ENCODE measurements around the gene INVS.
"Not testable (repeated sequence)": the region's sequence is repeated elsewhere in the genome, so short reads cannot be mapped to it uniquely, and the experiment has no call there.

INVS gene

GRCh38 chr9:100228352-100228869, 129.4 kb downstream of the INVS start:
- H3K4me1 ChIP-seq (ENCODE audit: control insufficient read depth, insufficient read depth, low read length) = no peaks in the 10 kb centered on the region
- H3K36me3 ChIP-seq (ENCODE audit: control insufficient read depth, insufficient read depth, low read length, severe bottlenecking) = peaks cover 11% of the 10 kb centered on the region
- no peak overlapping the region for H3K9ac ChIP-seq (ENCODE audit: low read length)
- H3K27me3 ChIP-seq (replicated peaks; ENCODE audit: control insufficient read depth, insufficient read depth, low read length) = no peaks in the 10 kb centered on the region
- no peak overlapping the region for H3K4me3 ChIP-seq (ENCODE audit: low read length)
- DNase-seq (ENCODE audit: low read depth) = no peak
- H3K9me3 ChIP-seq (ENCODE audit: control insufficient read depth, low read length) = no peaks in the 10 kb centered on the region

DNA sequence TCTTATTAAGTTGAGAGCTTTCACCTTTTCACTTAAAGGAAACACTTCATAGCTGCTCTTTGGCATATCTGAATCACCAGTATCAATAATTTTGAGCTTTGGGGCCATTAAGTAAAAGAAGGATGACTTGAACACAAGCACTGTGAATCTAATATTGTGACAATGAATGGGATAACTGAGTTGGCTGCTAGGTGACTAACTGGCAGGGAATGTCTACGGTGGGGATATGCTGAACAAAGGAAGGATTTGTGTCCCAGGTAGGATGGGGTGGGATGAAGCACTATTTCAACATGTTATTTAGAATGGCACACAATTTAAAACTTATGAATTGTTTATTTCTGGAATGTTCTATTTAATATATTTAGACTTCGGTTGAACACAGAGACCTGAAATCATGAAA, 130.1 kb downstream of the INVS start:
- no peaks in the 10 kb centered on the region for H3K27me3 ChIP-seq (replicated peaks; ENCODE audit: control insufficient read depth, insufficient read depth, low read length)
- no peak overlapping the region for H3K9ac ChIP-seq (ENCODE audit: low read length)
- H3K9me3 ChIP-seq (ENCODE audit: control insufficient read depth, low read length) = no peaks in the 10 kb centered on the region
- H3K4me3 ChIP-seq (ENCODE audit: low read length) = no peak overlapping the region
- DNase-seq (ENCODE audit: low read depth) = no peak
- H3K36me3 ChIP-seq (ENCODE audit: control insufficient read depth, insufficient read depth, low read length, severe bottlenecking) = peaks cover 11% of the 10 kb centered on the region
- no peaks in the 10 kb centered on the region for H3K4me1 ChIP-seq (ENCODE audit: control insufficient read depth, insufficient read depth, low read length)

DNA sequence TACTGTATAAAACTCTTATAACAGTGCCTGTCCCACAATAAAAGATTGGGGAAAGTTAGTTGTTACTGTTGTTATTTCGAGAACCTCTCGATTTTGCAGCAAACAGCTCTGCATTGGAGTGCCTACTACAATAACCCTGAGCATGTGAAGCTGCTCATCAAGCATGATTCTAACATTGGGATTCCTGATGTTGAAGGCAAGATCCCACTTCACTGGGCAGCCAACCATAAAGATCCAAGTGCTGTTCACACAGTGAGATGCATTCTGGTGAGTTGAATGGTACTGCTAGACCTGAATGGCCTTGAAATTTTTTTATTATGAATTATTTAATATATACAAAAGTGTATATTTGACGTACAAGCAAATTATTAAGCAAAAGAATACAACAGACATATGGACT, 130.5 kb downstream of the INVS start:
- H3K36me3 ChIP-seq (ENCODE audit: control insufficient read depth, insufficient read depth, low read length, severe bottlenecking) = peaks cover 11% of the 10 kb centered on the region
- no peaks in the 10 kb centered on the region for H3K27me3 ChIP-seq (replicated peaks; ENCODE audit: control insufficient read depth, insufficient read depth, low read length)
- no peaks in the 10 kb centered on the region for H3K9me3 ChIP-seq (ENCODE audit: control insufficient read depth, low read length)
- H3K9ac ChIP-seq (ENCODE audit: low read length) = no peak overlapping the region
- DNase-seq (ENCODE audit: low read depth) = no peak
- no peak overlapping the region for H3K4me3 ChIP-seq (ENCODE audit: low read length)
- H3K4me1 ChIP-seq (ENCODE audit: control insufficient read depth, insufficient read depth, low read length) = no peaks in the 10 kb centered on the region

- not testable (repeated sequence) for DNase-seq (ENCODE audit: low read depth); H3K36me3 ChIP-seq (ENCODE audit: control insufficient read depth, insufficient read depth, low read length, severe bottlenecking); H3K9me3 ChIP-seq (ENCODE audit: control insufficient read depth, low read length); H3K4me3 ChIP-seq (ENCODE audit: low read length); H3K27me3 ChIP-seq (replicated peaks; ENCODE audit: control insufficient read depth, insufficient read depth, low read length); H3K4me1 ChIP-seq (ENCODE audit: control insufficient read depth, insufficient read depth, low read length); H3K9ac ChIP-seq (ENCODE audit: low read length)
Measured at GRCh38 chr9:100236986-100237385, 137.9 kb downstream of the INVS start.

- Histone ChIP-seq H3K4me1 (ENCODE audit: control insufficient read depth, insufficient read depth, low read length) (no peaks in the 10 kb centered on the region), H3K36me3 (ENCODE audit: control insufficient read depth, insufficient read depth, low read length, severe bottlenecking) (peaks cover 32% of the 10 kb centered on the region), H3K9ac (ENCODE audit: low read length) (no peak overlapping the region), H3K9me3 (ENCODE audit: control insufficient read depth, low read length) (no peaks in the 10 kb centered on the region), H3K27me3 (replicated peaks; ENCODE audit: control insufficient read depth, insufficient read depth, low read length) (no peaks in the 10 kb centered on the region), H3K4me3 (ENCODE audit: low read length) (no peak overlapping the region)
- DNase-seq (ENCODE audit: low read depth) = no peak
Measured at GRCh38 chr9:100240512-100240911, 141.5 kb downstream of the INVS start.

GRCh38 chr9:100267211-100267610, 168.2 kb downstream of the INVS start:
- no peak for DNase-seq (ENCODE audit: low read depth)
- Histone ChIP-seq H3K36me3 (ENCODE audit: control insufficient read depth, insufficient read depth, low read length, severe bottlenecking) (peaks cover 15% of the 10 kb centered on the region), H3K4me3 (ENCODE audit: low read length) (no peak overlapping the region), H3K9me3 (ENCODE audit: control insufficient read depth, low read length) (no peaks in the 10 kb centered on the region), H3K27me3 (replicated peaks; ENCODE audit: control insufficient read depth, insufficient read depth, low read length) (no peaks in the 10 kb centered on the region), H3K9ac (ENCODE audit: low read length) (no peak overlapping the region), H3K4me1 (ENCODE audit: control insufficient read depth, insufficient read depth, low read length) (no peaks in the 10 kb centered on the region)

DNA sequence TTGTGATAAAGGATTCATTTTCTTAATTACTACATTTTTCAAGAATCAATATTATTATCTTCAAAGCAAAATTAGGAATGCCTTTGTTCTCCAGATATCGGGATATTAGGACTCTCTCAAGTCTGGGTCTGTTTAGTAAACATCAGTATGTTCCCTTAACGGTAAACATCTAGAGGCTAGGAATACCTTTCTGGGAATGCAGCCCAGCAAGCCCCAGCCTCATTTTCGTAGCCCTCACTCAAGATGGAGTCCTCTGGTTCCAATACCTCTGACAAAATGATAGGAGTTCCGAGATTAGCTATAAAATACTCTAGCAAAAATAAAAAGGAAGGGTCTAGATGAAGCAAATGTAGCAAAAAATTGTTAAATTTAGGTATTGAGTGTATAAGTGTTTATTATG, 169.2 kb downstream of the INVS start:
- Histone ChIP-seq H3K9ac (ENCODE audit: low read length) (no peak overlapping the region), H3K9me3 (ENCODE audit: control insufficient read depth, low read length) (no peaks in the 10 kb centered on the region), H3K4me3 (ENCODE audit: low read length) (no peak overlapping the region), H3K4me1 (ENCODE audit: control insufficient read depth, insufficient read depth, low read length) (no peaks in the 10 kb centered on the region), H3K27me3 (replicated peaks; ENCODE audit: control insufficient read depth, insufficient read depth, low read length) (no peaks in the 10 kb centered on the region), H3K36me3 (ENCODE audit: control insufficient read depth, insufficient read depth, low read length, severe bottlenecking) (peaks cover 15% of the 10 kb centered on the region)
- no peak for DNase-seq (ENCODE audit: low read depth)

- DNase-seq (ENCODE audit: low read depth) = no peak
- Histone ChIP-seq H3K9ac (ENCODE audit: low read length) (no peak overlapping the region), H3K9me3 (ENCODE audit: control insufficient read depth, low read length) (no peaks in the 10 kb centered on the region), H3K36me3 (ENCODE audit: control insufficient read depth, insufficient read depth, low read length, severe bottlenecking) (peaks cover 15% of the 10 kb centered on the region), H3K27me3 (replicated peaks; ENCODE audit: control insufficient read depth, insufficient read depth, low read length) (no peaks in the 10 kb centered on the region), H3K4me3 (ENCODE audit: low read length) (no peak overlapping the region), H3K4me1 (ENCODE audit: control insufficient read depth, insufficient read depth, low read length) (no peaks in the 10 kb centered on the region)
Measured at GRCh38 chr9:100269656-100270055, 170.6 kb downstream of the INVS start.

- no peaks in the 10 kb centered on the region for H3K27me3 ChIP-seq (replicated peaks; ENCODE audit: control insufficient read depth, insufficient read depth, low read length)
- DNase-seq (ENCODE audit: low read depth) = peak; percentile 3
- no peaks in the 10 kb centered on the region for H3K9me3 ChIP-seq (ENCODE audit: control insufficient read depth, low read length)
- no peak overlapping the region for H3K4me3 ChIP-seq (ENCODE audit: low read length)
- peaks cover 10% of the 10 kb centered on the region for H3K4me1 ChIP-seq (ENCODE audit: control insufficient read depth, insufficient read depth, low read length)
- no peak overlapping the region for H3K9ac ChIP-seq (ENCODE audit: low read length)
- H3K36me3 ChIP-seq (ENCODE audit: control insufficient read depth, insufficient read depth, low read length, severe bottlenecking) = peaks cover 7% of the 10 kb centered on the region
Measured at GRCh38 chr9:100277166-100277979, 178.3 kb downstream of the INVS start.

- Histone ChIP-seq H3K27me3 (replicated peaks; ENCODE audit: control insufficient read depth, insufficient read depth, low read length) (no peaks in the 10 kb centered on the region), H3K9me3 (ENCODE audit: control insufficient read depth, low read length) (peaks cover 15% of the 10 kb centered on the region), H3K9ac (ENCODE audit: low read length) (no peak overlapping the region), H3K4me3 (ENCODE audit: low read length) (no peak overlapping the region), H3K36me3 (ENCODE audit: control insufficient read depth, insufficient read depth, low read length, severe bottlenecking) (peaks cover 24% of the 10 kb centered on the region), H3K4me1 (ENCODE audit: control insufficient read depth, insufficient read depth, low read length) (peaks cover 10% of the 10 kb centered on the region)
- DNase-seq (ENCODE audit: low read depth) = no peak
Measured at GRCh38 chr9:100281066-100281465, 182.0 kb downstream of the INVS start.

- Histone ChIP-seq H3K36me3 (ENCODE audit: control insufficient read depth, insufficient read depth, low read length, severe bottlenecking) (peaks cover 29% of the 10 kb centered on the region), H3K4me1 (ENCODE audit: control insufficient read depth, insufficient read depth, low read length) (peaks cover 9% of the 10 kb centered on the region), H3K4me3 (ENCODE audit: low read length) (no peak overlapping the region), H3K9ac (ENCODE audit: low read length) (no peak overlapping the region), H3K27me3 (replicated peaks; ENCODE audit: control insufficient read depth, insufficient read depth, low read length) (no peaks in the 10 kb centered on the region), H3K9me3 (ENCODE audit: control insufficient read depth, low read length) (peaks cover 15% of the 10 kb centered on the region)
- DNase-seq (ENCODE audit: low read depth) = no peak
Measured at GRCh38 chr9:100281676-100282387, 182.8 kb downstream of the INVS start.
